Measurements from ENCODE around the gene RNASET2.
"Not testable (repeated sequence)": the region's sequence is repeated elsewhere in the genome, so short reads cannot be mapped to it uniquely, and the experiment has no call there.

Gene RNASET2

GRCh38 chr6:166904101-166904746 is 52.1 kb downstream of the RNASET2 start:
- Histone ChIP-seq H3K9ac (ENCODE audit: low read depth in 1 of 2, low read length in 2 of 2) (no peak overlapping the region), H3K27me3 (ENCODE audit: control insufficient read depth in 1 of 2, insufficient read depth in 2 of 2, low read length in 2 of 2) (no peaks in the 10 kb centered on the region), H3K9me3 (ENCODE audit: control insufficient read depth in 1 of 2, low read length in 2 of 2) (no peaks in the 10 kb centered on the region), H3K36me3 (ENCODE audit: control insufficient read depth in 1 of 2, insufficient read depth in 2 of 2, low read length in 2 of 2) (no peaks in the 10 kb centered on the region), H3K4me1 (ENCODE audit: control insufficient read depth in 1 of 2, insufficient read depth in 2 of 2, low read length in 2 of 2) (peaks cover 0 to 7% of the 10 kb centered on the region in 2 donors), H3K4me3 (ENCODE audit: low read depth in 1 of 2, low read length in 2 of 2) (no peak overlapping the region), H3K27ac (ENCODE audit: low read depth, low read length) (no peak overlapping the region)

- Histone ChIP-seq H3K27ac (ENCODE audit: low read depth, low read length) (no peak overlapping the region), H3K4me1 (ENCODE audit: control insufficient read depth in 1 of 2, insufficient read depth in 2 of 2, low read length in 2 of 2) (peaks cover 0 to 7% of the 10 kb centered on the region in 2 donors), H3K27me3 (ENCODE audit: control insufficient read depth in 1 of 2, insufficient read depth in 2 of 2, low read length in 2 of 2) (no peaks in the 10 kb centered on the region), H3K36me3 (ENCODE audit: control insufficient read depth in 1 of 2, insufficient read depth in 2 of 2, low read length in 2 of 2) (no peaks in the 10 kb centered on the region), H3K4me3 (ENCODE audit: low read depth in 1 of 2, low read length in 2 of 2) (no peak overlapping the region), H3K9me3 (ENCODE audit: control insufficient read depth in 1 of 2, low read length in 2 of 2) (no peaks in the 10 kb centered on the region), H3K9ac (ENCODE audit: low read depth in 1 of 2, low read length in 2 of 2) (no peak overlapping the region)
Observed at GRCh38 chr6:166903500-166903899, 52.9 kb downstream of the RNASET2 start.

GRCh38 chr6:166903027-166903426 is 53.3 kb downstream of the RNASET2 start:
- Histone ChIP-seq H3K36me3 (ENCODE audit: control insufficient read depth in 1 of 2, insufficient read depth in 2 of 2, low read length in 2 of 2) (no peaks in the 10 kb centered on the region), H3K9ac (ENCODE audit: low read depth in 1 of 2, low read length in 2 of 2) (no peak overlapping the region), H3K4me3 (ENCODE audit: low read depth in 1 of 2, low read length in 2 of 2) (no peak overlapping the region), H3K4me1 (ENCODE audit: control insufficient read depth in 1 of 2, insufficient read depth in 2 of 2, low read length in 2 of 2) (peaks cover 0 to 5% of the 10 kb centered on the region in 2 donors), H3K27me3 (ENCODE audit: control insufficient read depth in 1 of 2, insufficient read depth in 2 of 2, low read length in 2 of 2) (no peaks in the 10 kb centered on the region), H3K27ac (ENCODE audit: low read depth, low read length) (no peak overlapping the region), H3K9me3 (ENCODE audit: control insufficient read depth in 1 of 2, low read length in 2 of 2) (no peaks in the 10 kb centered on the region)

DNA sequence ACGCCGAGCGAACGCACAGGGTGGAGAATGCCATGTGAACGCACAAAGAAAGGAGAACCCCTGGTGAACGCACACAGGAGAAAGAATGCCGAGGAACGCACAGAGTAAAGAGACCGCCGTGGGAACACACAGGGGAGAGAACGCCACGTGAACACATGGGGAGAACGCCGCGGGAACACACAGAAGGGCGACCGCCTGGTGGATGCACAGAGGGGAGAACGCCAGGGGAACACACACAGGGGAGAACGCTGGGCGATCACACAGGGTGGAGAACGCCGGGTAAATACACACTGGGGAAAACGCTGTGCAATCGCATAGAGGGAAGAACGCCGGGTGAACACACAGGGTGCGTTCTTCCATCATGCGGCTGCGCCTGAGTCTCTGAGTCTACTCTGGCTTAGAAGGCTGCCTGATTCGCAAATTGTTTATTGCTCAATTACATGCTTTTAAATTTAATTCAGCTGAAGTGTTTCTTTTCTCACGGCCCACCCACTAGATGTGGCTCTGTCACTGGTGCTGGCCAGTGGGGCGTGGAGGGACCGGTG is 54.1 kb downstream of the RNASET2 start:
- H3K4me3 ChIP-seq (ENCODE audit: low read depth in 1 of 2, low read length in 2 of 2), result no peak overlapping the region
- H3K4me1 ChIP-seq (ENCODE audit: control insufficient read depth in 1 of 2, insufficient read depth in 2 of 2, low read length in 2 of 2), result no peaks in the 10 kb centered on the region
- H3K27me3 ChIP-seq (ENCODE audit: control insufficient read depth in 1 of 2, insufficient read depth in 2 of 2, low read length in 2 of 2), result no peaks in the 10 kb centered on the region
- H3K27ac ChIP-seq (ENCODE audit: low read depth, low read length), result no peak overlapping the region
- no peak overlapping the region for H3K9ac ChIP-seq (ENCODE audit: low read depth in 1 of 2, low read length in 2 of 2)
- H3K9me3 ChIP-seq (ENCODE audit: control insufficient read depth in 1 of 2, low read length in 2 of 2), result no peaks in the 10 kb centered on the region
- no peaks in the 10 kb centered on the region for H3K36me3 ChIP-seq (ENCODE audit: control insufficient read depth in 1 of 2, insufficient read depth in 2 of 2, low read length in 2 of 2)

DNA sequence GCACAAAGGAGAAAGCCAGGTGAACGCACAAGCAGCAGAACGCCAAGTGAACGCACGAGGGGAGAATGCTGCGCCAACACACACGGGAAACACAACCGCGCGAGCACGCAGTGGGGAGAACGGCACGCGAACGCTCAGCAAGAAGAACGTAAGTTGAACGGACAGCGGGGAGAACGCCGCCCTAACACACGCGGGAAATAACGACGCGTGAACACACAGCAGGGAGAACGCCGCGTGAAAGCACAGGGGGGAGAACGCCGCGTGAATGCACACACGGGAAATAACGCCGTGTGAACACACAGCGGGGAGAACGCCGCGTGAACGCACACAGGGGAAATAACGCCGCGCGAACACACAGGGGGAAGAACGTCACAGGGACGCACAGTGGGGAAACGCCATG is 54.7 kb downstream of the RNASET2 start:
- Histone ChIP-seq H3K4me3 (ENCODE audit: low read depth in 1 of 2, low read length in 2 of 2) (no peak overlapping the region), H3K4me1 (ENCODE audit: control insufficient read depth in 1 of 2, insufficient read depth in 2 of 2, low read length in 2 of 2) (no peaks in the 10 kb centered on the region), H3K36me3 (ENCODE audit: control insufficient read depth in 1 of 2, insufficient read depth in 2 of 2, low read length in 2 of 2) (no peaks in the 10 kb centered on the region), H3K9me3 (ENCODE audit: control insufficient read depth in 1 of 2, low read length in 2 of 2) (no peaks in the 10 kb centered on the region), H3K27me3 (ENCODE audit: control insufficient read depth in 1 of 2, insufficient read depth in 2 of 2, low read length in 2 of 2) (no peaks in the 10 kb centered on the region), H3K9ac (ENCODE audit: low read depth in 1 of 2, low read length in 2 of 2) (no peak overlapping the region), H3K27ac (ENCODE audit: low read depth, low read length) (no peak overlapping the region)

- no peaks in the 10 kb centered on the region for H3K4me1 ChIP-seq (ENCODE audit: control insufficient read depth in 1 of 2, insufficient read depth in 2 of 2, low read length in 2 of 2)
- H3K27me3 ChIP-seq (ENCODE audit: control insufficient read depth in 1 of 2, insufficient read depth in 2 of 2, low read length in 2 of 2), result no peaks in the 10 kb centered on the region
- H3K27ac ChIP-seq (ENCODE audit: low read depth, low read length), result no peak overlapping the region
- no peak overlapping the region for H3K4me3 ChIP-seq (ENCODE audit: low read depth in 1 of 2, low read length in 2 of 2)
- H3K36me3 ChIP-seq (ENCODE audit: control insufficient read depth in 1 of 2, insufficient read depth in 2 of 2, low read length in 2 of 2), result no peaks in the 10 kb centered on the region
- H3K9me3 ChIP-seq (ENCODE audit: control insufficient read depth in 1 of 2, low read length in 2 of 2), result no peaks in the 10 kb centered on the region
- no peak overlapping the region for H3K9ac ChIP-seq (ENCODE audit: low read depth in 1 of 2, low read length in 2 of 2)
Observed at GRCh38 chr6:166900956-166901607, 55.3 kb downstream of the RNASET2 start.

- Histone ChIP-seq H3K27me3 (ENCODE audit: control insufficient read depth in 1 of 2, insufficient read depth in 2 of 2, low read length in 2 of 2) (no peaks in the 10 kb centered on the region), H3K36me3 (ENCODE audit: control insufficient read depth in 1 of 2, insufficient read depth in 2 of 2, low read length in 2 of 2) (no peaks in the 10 kb centered on the region), H3K9me3 (ENCODE audit: control insufficient read depth in 1 of 2, low read length in 2 of 2) (no peaks in the 10 kb centered on the region), H3K4me3 (ENCODE audit: low read depth in 1 of 2, low read length in 2 of 2) (no peak overlapping the region), H3K4me1 (ENCODE audit: control insufficient read depth in 1 of 2, insufficient read depth in 2 of 2, low read length in 2 of 2) (no peaks in the 10 kb centered on the region), H3K27ac (ENCODE audit: low read depth, low read length) (no peak overlapping the region), H3K9ac (ENCODE audit: low read depth in 1 of 2, low read length in 2 of 2) (no peak overlapping the region)
Observed at GRCh38 chr6:166900130-166900708, 56.1 kb downstream of the RNASET2 start.

DNA sequence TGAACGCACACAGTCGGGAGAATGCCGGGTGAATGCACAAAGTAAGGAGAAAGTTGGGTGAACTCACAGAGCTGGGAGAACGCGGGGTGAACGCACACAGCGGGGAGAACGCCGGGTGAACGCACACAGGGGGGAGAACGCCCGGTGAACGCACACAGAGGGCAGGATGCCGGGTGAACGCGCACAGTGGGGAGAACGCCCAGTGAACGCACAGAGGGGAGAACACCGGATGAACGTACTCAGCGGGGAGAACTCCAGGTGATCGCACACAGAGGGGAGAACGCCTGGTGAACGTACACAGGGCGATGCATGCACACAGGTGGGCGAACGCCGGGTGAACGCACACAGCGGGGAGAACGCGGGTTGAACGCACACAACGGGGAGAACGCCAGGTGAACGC is 57.4 kb downstream of the RNASET2 start:
- H3K4me3 ChIP-seq (ENCODE audit: low read depth in 1 of 2, low read length in 2 of 2), result no peak overlapping the region

DNA sequence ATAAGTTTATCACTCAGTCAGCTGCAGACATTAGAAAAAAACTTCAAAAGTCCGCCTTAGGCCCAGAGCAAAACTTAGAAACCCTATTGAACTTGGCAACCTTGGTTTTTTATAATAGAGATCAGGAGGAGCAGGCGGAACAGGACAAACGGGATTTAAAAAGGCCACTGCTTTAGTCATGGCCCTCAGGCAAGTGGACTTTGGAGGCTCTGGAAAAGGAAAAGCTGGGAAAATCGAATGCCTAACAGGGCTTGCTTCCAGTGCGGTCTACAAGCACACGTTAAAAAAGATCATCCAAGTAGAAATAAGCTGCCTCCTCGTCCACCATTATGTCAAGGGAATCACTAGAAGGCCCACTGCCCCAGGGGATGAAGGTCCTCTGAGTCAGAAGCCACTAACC is 61.7 kb downstream of the RNASET2 start:
- H3K27me3 ChIP-seq (ENCODE audit: control insufficient read depth in 1 of 2, insufficient read depth in 2 of 2, low read length in 2 of 2); H3K4me1 ChIP-seq (ENCODE audit: control insufficient read depth in 1 of 2, insufficient read depth in 2 of 2, low read length in 2 of 2); H3K9ac ChIP-seq (ENCODE audit: low read depth in 1 of 2, low read length in 2 of 2); H3K4me3 ChIP-seq (ENCODE audit: low read depth in 1 of 2, low read length in 2 of 2); H3K36me3 ChIP-seq (ENCODE audit: control insufficient read depth in 1 of 2, insufficient read depth in 2 of 2, low read length in 2 of 2); H3K27ac ChIP-seq (ENCODE audit: low read depth, low read length); H3K9me3 ChIP-seq (ENCODE audit: control insufficient read depth in 1 of 2, low read length in 2 of 2): not testable (repeated sequence)

More for the DNA sequence above, 57.4 kb downstream of the RNASET2 start:
- no peaks in the 10 kb centered on the region for H3K9me3 ChIP-seq (ENCODE audit: control insufficient read depth in 1 of 2, low read length in 2 of 2)
- no peaks in the 10 kb centered on the region for H3K4me1 ChIP-seq (ENCODE audit: control insufficient read depth in 1 of 2, insufficient read depth in 2 of 2, low read length in 2 of 2)
- H3K36me3 ChIP-seq (ENCODE audit: control insufficient read depth in 1 of 2, insufficient read depth in 2 of 2, low read length in 2 of 2), result no peaks in the 10 kb centered on the region
- no peak overlapping the region for H3K9ac ChIP-seq (ENCODE audit: low read depth in 1 of 2, low read length in 2 of 2)
- H3K27ac ChIP-seq (ENCODE audit: low read depth, low read length), result no peak overlapping the region
- H3K27me3 ChIP-seq (ENCODE audit: control insufficient read depth in 1 of 2, insufficient read depth in 2 of 2, low read length in 2 of 2), result no peaks in the 10 kb centered on the region

- H3K27ac ChIP-seq (ENCODE audit: low read depth, low read length); H3K9me3 ChIP-seq (ENCODE audit: control insufficient read depth in 1 of 2, low read length in 2 of 2); H3K27me3 ChIP-seq (ENCODE audit: control insufficient read depth in 1 of 2, insufficient read depth in 2 of 2, low read length in 2 of 2); H3K9ac ChIP-seq (ENCODE audit: low read depth in 1 of 2, low read length in 2 of 2); H3K36me3 ChIP-seq (ENCODE audit: control insufficient read depth in 1 of 2, insufficient read depth in 2 of 2, low read length in 2 of 2); H3K4me3 ChIP-seq (ENCODE audit: low read depth in 1 of 2, low read length in 2 of 2); H3K4me1 ChIP-seq (ENCODE audit: control insufficient read depth in 1 of 2, insufficient read depth in 2 of 2, low read length in 2 of 2): not testable (repeated sequence)
Observed at GRCh38 chr6:166892472-166892871, 63.9 kb downstream of the RNASET2 start.
